Measurements from ENCODE around the gene TRPV6.

DNA sequence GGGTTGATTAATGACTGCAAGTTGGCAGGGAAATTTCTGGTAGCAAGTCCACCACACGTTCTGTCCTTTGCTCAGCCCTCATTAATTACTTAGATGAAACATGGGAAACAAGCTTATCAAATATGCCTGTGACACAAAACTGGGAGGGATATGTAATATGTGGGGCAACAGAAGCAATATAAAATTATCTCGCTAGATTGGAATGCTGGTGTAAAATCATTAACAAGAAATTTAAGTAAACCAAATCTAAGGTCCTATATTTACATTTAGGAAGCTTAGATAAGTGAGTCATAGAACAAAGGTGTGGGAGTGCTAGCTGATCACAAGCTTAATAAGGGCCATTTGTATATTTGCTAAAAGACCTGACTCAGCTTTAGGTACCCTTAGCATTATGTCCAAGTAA, 24.5 kb upstream of the TRPV6 start:
- TF ChIP-seq, protein P1, sequence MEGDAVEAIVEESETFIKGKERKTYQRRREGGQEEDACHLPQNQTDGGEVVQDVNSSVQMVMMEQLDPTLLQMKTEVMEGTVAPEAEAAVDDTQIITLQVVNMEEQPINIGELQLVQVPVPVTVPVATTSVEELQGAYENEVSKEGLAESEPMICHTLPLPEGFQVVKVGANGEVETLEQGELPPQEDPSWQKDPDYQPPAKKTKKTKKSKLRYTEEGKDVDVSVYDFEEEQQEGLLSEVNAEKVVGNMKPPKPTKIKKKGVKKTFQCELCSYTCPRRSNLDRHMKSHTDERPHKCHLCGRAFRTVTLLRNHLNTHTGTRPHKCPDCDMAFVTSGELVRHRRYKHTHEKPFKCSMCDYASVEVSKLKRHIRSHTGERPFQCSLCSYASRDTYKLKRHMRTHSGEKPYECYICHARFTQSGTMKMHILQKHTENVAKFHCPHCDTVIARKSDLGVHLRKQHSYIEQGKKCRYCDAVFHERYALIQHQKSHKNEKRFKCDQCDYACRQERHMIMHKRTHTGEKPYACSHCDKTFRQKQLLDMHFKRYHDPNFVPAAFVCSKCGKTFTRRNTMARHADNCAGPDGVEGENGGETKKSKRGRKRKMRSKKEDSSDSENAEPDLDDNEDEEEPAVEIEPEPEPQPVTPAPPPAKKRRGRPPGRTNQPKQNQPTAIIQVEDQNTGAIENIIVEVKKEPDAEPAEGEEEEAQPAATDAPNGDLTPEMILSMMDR (IDR thresholded peaks at IDR 0.05; ENCODE audit: insufficient read depth, low read length, poor library complexity, severe bottlenecking): no peak
- no peak for TF ChIP-seq EZH2phosphoT487 (conservative IDR thresholded peaks at IDR 0.05; ENCODE audit: low read length)
